HG02852 (cell line): ENCODE measurements around the gene SLC22A23.

Experiments
- ATAC-seq: cut with Tn5 transposase; IDR thresholded peaks from one replicate; pipeline ENCODE4 v1.9.1; 2021; ENCODE audit warnings: mild to moderate bottlenecking, moderate library complexity; ENCODE audit not compliant: unreplicated experiment

SLC22A23 gene

DNA sequence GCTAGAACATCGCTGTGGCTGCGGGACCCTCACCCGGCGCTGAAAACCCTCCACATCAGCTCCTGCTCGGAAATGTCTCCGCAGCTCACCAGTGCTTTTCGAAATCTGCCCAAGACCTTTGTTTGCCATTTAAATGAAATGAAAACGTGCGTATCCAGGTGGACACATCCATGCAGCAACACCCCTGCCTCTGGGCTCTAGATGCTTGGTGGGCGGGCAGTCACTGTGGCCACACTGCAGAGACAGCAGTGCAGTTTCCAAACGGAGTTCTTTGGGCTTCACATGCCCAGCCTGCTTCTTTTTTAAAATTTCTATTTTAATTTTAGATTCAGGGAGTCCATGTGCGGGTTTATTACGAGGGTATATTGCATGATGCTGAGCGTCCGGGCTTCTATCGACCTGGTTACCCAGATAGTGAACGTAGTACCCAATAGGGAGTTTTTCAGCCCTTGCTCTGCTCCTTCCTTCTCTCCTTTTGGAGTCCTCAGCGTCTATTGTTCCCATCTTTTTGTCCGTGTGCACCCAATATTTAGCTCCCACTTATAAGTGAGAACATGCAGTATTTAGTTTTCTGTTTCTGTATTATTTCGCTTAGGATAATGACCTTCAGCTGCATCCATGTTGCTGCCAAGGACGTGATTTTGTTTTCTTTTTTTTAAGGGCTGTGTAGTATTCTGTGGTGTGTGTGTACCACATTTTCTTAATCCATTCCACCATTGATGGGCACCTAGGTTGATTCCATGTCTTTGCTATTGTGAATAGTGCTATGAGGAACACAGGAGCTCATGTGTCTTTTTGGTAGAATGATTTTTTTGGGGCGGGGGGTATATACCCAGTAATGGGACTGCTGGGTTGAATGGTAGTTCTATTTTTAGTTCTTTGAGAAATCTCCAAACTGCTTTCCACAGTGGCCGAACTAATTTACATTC, 224.6 kb downstream of the SLC22A23 start:
- no peak for ATAC-seq

DNA sequence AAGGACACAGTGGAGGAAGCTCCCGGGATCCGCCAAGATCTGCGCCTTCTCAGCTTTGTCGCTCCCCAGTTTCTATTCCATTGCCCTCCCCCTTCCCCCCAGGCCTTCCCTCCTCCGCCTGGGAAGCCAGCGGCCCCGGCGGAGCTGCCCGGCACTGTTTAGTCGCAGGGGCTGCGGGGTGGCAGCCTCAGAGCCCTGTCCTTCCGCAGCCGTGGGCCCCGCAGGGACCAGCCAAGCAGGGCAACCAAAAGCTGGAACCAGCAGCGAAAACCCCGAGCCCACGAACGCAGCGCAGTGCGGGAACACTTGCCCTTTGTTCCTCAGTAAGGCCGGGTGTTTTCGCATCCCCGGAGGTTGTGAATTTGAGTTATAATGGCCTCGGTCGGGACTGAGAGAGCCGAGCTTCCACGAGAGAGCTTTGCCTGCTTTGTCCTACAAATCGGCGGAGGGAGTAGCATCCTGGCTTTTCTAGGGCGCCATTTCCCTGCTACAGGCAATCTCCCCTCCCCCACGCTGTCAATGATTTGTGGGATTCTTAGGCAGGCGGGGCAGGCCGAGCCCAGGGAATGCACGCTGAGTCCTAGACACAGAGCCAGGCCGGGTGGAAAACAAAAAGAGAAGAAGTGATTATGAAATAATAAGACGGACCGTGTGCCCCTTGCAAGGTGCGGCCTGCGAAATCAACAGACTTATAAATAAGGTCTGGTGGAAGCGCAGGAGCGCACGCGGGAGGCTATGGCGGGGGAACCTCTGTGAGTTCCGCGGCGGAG, 225.4 kb downstream of the SLC22A23 start:
- no peak for ATAC-seq

DNA sequence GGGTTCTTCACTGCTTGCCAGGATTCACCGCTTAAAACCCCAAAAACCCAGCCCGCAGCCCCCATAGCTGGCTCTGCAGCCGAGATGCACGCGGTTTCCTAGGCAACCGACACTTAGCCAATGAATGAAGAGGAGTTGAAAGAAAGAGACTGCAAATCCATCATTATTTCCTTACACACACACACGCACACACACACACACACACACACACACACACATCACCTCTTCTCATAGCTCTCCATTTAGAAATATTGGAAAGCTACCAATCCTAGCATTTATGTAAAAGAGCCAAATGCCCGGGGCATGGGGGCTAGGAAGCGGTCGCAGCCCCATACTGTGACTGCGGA, 226.0 kb downstream of the SLC22A23 start:
- ATAC-seq: no peak

DNA sequence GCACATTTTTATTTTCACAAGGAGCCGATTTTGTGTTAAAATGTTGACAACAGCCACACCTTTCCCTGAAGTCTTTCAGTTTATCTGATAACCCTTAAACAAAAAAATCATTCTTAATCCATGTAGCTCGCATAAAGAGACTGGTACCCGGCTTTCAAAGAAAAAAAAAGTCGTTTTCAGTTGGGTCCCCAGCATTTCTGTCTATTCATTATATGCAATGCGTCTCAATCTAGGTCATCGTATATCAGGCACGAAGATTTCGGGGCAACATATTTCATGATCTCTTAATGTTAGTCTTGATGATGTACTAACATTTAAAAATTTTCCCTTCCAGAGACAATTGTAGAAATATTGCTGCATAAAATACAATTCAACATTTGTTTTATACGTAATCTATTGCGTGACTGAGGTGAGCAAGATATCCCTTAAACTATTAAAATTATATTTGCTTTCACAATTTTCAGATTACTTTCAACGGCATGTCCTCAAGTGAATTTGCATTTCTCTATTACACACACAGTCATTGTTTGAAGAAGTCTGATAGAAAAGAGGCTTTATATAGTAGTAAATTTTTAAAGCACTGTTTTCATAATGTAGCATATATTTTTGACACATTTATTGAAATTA, 226.5 kb downstream of the SLC22A23 start:
- ATAC-seq: no peak

DNA sequence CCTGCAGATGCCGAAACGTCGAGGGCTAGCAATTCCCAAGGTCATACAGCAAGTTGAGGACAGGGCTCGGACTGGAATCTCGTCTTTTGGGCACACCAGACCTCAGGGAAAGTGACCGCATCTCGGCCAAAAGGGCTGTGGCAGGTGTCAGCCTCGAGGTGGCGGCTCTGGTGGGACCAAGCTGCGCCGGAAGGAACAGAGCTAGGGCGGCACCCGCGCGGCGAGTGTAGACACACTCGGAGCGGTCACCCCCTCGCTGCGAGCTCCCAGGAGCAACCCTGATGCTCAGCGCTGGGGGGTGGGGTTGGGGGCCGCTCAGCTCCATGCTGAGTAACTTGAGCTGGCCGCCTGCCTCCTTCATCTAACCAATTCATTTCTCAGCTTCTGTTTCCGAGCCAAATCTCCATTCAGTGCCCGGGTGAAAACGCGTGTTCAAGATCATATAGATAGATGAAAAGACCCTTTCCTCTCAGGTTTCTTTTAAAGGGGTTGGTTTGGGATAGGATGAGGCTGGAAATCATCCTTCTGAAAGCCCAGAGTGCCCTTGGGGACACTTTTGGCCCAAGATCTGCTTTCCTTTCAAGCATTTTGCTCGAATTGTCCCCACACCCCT, 227.2 kb downstream of the SLC22A23 start:
- ATAC-seq: no peak

DNA sequence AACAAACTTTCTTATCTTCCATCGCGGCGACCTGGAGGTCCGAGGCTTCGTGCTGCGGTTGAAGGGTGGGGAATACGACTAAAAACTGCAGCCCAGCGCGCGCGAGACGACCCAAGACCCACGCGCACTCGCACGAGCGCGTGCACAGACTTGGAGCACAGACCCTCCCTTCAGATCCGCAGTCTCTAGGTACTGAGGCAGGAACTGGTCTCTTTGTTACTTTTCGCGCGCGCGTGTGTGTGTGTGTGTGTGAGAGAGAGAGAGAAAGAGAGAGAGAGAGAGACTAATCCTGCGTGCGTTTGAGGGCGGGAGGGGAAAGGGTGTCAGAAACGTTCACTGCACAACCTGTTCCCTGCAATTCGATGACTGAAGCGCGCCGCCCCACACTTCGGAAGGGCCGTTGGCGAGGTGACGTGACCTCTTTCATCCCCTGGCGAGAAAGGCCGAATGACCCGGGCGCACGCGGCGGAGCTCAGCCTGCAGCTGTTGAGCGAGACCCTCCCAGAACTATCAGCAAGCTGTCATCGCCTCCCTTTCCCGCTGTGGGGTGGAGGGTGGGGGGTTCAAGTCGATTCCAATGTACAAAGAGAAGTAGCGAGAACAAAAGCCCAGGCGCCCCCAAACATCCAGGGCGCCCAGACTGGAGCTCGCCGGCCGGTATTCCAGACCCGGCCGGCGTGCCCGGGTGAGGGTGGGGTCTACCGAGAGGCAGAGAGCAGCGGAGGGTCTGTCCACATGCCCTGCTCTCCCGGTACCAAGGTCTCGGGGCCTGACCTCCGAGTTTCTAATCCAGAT, 227.9 kb downstream of the SLC22A23 start:
- no peak for ATAC-seq

DNA sequence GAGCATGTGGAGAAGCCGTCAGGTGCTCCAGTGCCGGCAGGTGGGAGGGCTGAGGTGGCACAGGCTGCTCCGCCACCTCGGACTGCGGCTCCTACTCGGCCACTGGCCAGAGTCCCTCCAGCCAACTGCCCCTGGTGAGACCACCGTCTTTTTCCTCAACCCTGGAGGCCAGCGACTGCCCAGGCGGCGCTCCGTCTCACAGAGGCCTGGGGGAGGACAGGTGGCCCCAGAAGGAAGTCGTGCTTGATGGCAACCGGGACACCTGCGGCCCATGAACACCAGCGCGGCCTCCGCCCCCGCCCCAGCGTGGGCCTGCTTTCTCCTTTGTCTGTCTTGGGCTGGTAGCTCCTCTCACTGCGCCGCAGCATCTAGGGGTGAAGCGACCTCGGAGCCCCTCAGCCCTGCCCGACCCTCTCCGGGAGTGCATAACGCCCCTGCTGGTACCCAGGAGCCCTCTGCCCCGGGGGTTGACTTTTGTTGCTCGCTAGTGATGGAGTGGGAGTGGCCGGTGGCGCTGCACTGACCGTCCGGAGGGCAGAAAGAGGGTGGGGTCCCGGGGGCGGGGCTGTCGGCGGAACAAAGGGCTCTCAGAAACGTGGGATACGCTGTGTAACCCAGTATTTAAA, 228.7 kb downstream of the SLC22A23 start:
- no peak for ATAC-seq

DNA sequence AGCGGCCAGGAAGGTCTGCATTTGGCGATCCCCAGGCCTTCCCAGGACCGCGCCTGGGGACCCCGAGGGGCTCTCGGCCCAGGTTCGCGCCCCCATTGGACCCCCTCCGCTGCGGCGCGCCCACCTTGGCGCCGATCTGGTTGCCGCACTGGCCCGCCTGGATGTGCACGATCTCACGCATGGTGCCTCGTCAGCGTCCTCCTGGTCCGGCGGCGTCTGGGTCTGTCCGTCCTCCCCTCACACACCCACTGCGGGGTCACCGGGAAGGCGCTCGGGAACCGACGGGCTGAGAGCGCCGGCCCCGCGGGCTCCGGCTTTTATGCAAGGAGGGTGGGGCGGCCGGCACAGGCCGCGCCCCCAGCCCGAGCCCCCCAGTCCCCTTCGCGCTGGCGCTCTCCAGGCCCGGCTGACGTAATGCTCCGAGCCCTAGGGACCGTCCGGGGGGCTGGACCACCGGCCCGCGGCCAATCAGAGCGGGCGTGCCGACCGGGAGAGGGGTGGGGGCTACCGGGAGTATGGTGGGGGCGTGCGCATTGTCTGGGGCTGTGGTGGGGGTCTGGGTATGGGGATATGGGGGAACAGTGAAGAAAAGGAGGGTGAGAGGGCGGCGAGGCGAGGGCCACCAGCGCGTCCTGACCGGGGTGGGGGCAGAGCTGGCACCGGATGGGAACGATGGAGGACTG, 229.3 kb downstream of the SLC22A23 start, which contains the start of gene TUBB2B:
TSS of gene TUBB2B (minus strand) at position 291 of the 683 bp plus-strand sequence. CDS start at position 181, 110 bp downstream.
- ATAC-seq: no peak

DNA sequence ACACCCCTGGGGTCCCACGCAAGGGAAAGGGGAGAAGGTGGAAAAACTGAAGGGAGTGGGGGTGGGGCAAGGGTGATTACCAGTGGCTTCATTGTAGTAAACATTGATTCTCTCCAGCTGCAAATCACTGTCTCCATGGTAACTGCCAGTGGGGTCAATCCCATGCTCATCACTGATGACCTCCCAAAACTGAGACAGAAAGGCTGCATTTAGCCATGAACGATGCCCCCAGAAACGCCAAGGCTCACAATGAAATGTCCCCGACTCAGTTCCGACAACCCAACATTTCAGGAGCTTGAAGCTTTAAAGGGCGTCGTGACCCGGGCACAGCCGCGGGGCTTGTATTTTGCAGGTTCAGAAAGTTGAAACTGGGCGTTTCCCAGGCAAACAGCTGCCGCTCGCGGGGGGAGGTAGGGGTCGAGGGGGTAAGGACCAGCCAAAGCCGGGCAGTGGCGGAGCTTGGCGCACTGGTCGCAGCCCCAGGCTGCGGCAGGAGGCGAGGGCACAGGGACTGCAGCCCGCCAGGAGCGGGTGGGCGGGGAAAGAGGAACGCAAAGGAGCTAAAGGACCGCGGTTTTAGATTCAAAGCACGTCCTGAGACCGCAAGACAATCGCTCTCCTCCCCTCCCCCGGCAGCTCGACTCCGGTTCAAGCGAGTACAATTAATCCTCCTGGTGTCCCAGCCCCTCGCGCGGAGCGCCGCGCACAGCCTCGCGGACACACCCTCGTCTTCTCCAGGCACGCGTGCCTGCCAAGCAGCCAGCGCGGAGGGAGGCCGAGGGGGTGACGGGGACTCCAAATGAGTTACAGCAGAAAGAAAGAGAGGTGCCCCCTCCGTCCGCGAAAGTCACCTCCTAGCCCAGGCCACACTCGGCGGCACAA, 230.1 kb downstream of the SLC22A23 start:
- ATAC-seq: no peak

DNA sequence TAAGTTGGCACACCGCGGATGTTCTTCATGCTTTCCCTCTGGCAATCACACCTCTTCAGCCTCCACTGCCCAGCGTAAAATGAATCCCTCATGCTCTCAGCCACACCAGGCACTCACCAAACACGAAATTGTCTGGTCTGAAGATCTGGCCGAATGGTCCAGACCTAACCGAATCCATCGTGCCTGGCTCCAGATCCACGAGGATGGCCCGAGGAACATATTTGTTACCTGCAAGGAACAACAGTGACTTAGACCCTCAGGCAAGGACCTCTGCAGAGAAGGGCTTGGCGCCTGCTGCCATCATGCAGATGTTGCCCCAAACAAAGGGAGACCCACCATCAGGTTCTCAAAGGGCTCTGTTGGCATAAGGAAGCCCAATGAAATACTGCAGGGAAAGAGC, 230.8 kb downstream of the SLC22A23 start:
- ATAC-seq: no peak

DNA sequence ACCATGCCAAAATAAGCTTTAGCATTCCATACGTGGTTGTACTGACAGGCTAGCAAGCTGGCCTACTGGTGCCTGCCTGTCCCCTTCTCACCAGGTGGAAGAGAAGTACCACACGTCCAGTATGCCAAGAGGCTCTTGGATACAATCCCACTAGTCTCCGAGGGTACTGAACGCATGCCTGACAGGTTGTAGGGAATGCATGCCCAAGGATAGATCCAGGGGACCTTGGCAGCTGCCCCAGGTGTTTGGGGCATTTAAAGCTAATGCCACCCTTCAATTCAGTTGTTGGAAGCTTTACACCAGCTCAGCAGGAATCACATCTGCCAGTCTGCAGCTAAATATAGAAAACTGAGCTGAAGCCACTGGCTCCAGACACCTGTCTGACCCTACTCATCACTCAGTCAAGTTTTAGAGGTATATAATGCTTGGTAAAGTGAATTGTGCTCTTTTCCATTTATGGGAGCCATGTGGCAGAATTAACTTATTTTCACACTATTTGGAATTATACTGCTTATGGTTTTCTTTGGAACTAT, 234.3 kb downstream of the SLC22A23 start:
- ATAC-seq: no peak

DNA sequence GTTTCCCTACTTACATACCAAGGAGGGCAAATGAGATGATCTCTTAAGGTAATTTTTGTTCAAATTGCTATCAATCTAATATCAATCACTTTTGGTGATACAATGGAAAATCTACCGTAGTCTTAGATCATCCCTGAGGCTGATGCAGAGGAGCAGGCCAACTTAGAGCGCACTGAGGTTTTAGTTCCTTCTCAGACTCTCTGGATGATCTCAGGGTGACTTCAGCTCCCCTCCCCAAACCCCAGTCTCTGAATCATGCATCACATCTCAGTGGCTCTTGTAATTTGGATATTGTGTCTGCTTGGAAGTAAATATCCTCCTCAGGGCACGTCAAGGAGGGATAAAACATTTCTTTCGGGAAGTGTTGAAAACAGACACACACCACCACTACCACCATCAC, 235.3 kb downstream of the SLC22A23 start:
- ATAC-seq: no peak

DNA sequence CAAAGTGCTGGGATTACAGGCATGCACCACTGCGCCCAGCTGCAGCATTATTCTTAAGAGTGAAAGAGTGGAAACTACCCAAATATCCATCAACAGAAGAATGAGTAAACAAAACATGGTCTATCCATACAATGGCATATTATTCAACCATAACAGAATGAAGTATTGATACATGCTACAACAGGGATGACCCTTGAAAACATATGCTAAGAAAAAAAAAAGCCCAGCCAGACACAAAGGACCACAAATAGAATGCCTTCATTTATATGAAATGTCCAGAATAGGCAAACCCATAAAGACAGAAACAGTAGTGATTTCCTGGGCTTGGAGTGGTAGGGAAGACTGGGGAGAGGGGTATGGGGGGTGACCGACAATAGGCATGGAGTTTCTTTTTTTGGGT, 236.5 kb downstream of the SLC22A23 start:
- ATAC-seq: no peak
